Cardiac fibroblast (primary cell): ENCODE results near the gene MCM3AP.

Source experiments
- DNase-seq, 2 donors: peaks; one replicate each; pipeline versions ENCODE4 v3.0.0 to v3.0.0-alpha.2; 2010; ENCODE audit warnings: low read depth in 2 of 2
- H3K4me3 ChIP-seq, 2 donors: replicated peaks in 1 of 2; 1 replicate in 1 of 2; 2 replicates in 1 of 2; pipeline ENCODE4 v1.5.1; 2011; ENCODE audit warnings: low read depth in 2 of 2, low read length in 2 of 2, mild to moderate bottlenecking in 2 of 2, moderate library complexity in 1 of 2
- TF ChIP-seq, protein P1 (sequence below): IDR thresholded peaks from one replicate; pipeline ENCODE4 v1.5.1; 2011; ENCODE audit warnings: low read depth, mild to moderate bottlenecking, low read length, inconsistent platforms

MCM3AP gene

GRCh38 chr21:46301759-46302158 lies 16.3 kb upstream of the MCM3AP start:
- H3K4me3 ChIP-seq = no peak overlapping the region
- TF ChIP-seq, protein P1, sequence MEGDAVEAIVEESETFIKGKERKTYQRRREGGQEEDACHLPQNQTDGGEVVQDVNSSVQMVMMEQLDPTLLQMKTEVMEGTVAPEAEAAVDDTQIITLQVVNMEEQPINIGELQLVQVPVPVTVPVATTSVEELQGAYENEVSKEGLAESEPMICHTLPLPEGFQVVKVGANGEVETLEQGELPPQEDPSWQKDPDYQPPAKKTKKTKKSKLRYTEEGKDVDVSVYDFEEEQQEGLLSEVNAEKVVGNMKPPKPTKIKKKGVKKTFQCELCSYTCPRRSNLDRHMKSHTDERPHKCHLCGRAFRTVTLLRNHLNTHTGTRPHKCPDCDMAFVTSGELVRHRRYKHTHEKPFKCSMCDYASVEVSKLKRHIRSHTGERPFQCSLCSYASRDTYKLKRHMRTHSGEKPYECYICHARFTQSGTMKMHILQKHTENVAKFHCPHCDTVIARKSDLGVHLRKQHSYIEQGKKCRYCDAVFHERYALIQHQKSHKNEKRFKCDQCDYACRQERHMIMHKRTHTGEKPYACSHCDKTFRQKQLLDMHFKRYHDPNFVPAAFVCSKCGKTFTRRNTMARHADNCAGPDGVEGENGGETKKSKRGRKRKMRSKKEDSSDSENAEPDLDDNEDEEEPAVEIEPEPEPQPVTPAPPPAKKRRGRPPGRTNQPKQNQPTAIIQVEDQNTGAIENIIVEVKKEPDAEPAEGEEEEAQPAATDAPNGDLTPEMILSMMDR = no peak
- no peak for DNase-seq

DNA sequence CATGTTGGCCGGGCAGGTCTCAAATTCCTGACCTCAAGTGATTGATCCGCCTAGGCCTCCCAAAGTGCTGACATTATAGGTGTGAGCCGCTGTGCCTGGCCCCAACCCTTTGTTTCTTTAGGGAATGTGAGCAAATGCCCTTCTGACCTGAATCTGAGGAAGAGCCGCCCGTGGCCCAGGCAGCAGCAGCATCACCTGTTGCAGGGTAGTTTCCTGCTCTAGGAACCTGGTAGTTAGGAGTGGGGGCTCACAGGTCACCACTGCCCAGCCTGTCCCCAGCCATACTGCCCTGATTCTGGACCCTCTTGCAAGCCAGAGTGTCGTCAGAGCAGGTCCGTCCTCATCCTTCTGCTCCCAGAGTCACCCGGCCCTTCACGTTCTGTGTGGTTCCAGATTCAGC lies 13.8 kb upstream of the MCM3AP start:
- TF ChIP-seq, protein P1 = no peak

DNA sequence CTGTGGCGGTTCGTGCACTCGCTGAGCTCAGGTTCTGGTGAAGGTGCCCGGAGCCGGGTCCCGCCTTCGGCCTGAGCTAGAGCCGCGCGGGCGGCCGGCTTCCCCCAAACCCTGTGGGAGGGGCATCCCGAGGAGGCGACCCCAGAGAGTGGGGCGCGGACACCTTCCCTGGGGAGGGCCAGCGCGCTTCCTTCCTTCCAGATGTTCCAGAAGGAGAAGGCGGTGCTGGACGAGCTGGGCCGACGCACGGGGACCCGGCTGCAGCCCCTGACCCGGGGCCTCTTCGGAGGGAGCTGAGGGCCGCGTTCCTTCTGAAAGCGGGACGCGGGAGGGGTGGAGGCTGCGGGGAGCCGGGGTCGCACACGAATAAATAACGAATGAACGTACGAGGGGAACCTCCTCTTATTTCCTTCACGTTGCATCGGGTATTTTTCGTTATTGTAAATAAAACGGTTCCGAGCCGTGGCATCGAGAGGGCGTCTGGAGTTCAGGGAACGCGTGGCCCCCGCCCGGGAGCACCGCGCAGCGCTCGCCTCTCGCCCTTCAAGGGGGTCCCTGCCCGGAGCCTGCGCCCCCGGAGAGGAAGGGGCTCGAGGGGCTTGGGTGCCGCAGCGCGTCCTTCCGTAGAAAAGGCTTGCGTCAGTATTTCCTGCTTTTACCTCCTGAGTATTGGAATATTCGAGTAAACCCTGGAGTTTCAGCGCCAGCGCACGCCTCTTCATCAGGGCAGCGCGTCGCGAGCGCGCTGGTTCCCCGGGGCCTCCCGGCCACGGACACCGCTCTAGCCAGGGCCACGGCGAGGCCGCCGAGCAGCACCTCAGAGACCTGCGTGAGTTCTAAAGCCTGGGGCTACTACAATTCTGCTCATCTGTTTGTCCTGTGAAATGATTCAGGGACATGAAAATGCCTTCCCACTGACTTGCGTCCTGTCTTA lies 12.2 kb upstream of the MCM3AP start:
- TF ChIP-seq, protein P1 = no peak
- peak overlapping the region in 1 of 2 donors; percentile 23 for H3K4me3 ChIP-seq
- DNase-seq = peak; percentile 42 to 47

More for the DNA sequence above, 13.8 kb upstream of the MCM3AP start:
- DNase-seq = no peak
- H3K4me3 ChIP-seq = no peak overlapping the region

DNA sequence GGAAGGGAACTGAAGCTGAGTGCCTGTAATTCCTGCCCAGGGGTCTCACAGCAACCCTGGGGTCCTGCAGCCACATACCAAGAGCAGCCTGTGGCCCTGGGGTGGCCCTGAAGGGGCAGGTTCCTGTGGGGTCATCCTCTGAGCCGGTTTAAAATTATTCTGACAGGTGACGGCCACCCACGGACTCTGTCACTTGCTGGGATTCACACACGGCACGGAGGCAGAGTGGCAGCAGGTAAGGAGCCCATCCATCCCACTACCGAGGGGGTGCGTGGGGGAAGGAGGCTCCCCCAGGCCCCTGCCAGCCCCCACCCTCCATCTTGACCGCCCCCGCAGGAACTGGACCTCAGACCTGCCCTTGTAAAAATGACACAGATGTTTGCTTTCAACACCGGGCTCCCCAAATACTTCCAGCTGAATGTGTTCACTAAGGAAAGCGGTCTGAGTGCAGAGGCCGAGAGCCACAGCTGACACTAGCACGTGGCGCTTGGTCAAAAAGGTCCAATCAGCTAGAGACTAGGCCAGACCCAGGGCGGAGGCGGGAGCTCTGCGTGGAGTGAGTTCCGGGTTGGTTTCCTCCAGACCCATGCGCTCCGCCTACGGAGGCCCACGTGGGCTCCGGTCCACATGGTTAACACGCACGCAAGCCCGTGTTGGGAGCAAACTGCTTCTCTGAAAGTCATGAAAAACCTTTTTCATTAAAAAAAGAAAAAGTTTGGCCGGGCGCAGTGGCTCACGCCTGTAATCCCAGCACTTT lies 10.8 kb upstream of the MCM3AP start:
- peak; percentile 88 to 93 for DNase-seq
- H3K4me3 ChIP-seq = no peak overlapping the region
- TF ChIP-seq, protein P1 = no peak

DNA sequence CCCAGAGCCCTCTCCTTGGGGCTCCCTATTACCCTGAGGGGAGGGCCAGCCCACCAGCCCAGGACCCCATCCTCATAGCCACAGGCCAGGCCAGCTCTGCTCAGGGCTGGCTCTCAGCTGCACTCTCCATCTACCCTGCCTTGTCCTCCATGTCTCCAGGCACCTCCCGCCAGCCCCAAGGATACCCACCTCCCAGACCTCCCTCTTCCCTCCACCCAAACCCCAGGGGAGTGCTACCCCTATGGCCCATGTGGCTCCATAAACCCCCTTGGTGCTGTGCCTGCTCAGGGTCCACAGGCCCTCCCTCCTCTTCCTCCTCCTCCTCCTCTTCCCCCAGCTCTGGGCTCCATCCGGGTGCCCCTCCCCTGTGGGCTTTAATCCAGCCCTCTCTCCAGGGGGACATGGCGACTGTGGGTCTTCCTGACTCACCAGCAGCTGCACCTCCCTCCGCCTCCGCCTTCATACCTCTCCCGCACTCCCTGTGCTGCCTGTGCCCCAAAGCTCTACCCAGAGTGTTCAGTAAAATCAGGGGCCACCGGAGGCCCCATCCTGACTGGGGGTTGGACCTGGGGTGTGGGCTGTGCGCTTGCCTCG lies 9.9 kb upstream of the MCM3AP start:
- TF ChIP-seq, protein P1 = no peak
- no peak overlapping the region for H3K4me3 ChIP-seq
- DNase-seq = peak; percentile 43 to 69

- no peak overlapping the region for H3K4me3 ChIP-seq
- DNase-seq = peak; percentile 47 to 76
- TF ChIP-seq, protein P1 = no peak
Measured at GRCh38 chr21:46294647-46295176, 9.3 kb upstream of the MCM3AP start.
